HUES6 (cell line): ENCODE measurements around the gene RCAN1.

ENCODE experiments used
- H3K27ac ChIP-seq: 2 replicates; pipeline ENCODE4 v1.7.0; 2013; ENCODE audit warnings: low read depth, mild to moderate bottlenecking, low read length, inconsistent platforms
- H3K27me3 ChIP-seq: 2 replicates; pipeline ENCODE4 v1.6.1; 2013; ENCODE audit warnings: low read length; ENCODE audit not compliant: control insufficient read depth, insufficient read depth
- H3K36me3 ChIP-seq: 2 replicates; pipeline ENCODE4 v1.6.1; 2013; ENCODE audit warnings: low read length; ENCODE audit not compliant: control insufficient read depth, insufficient read depth
- H3K4me1 ChIP-seq: 2 replicates; pipeline ENCODE4 v1.6.1; 2013; ENCODE audit warnings: low read length; ENCODE audit not compliant: control insufficient read depth, insufficient read depth
- H3K4me3 ChIP-seq: 2 replicates; pipeline ENCODE4 v1.5.1; 2013; ENCODE audit warnings: low read depth, low read length
- H3K9ac ChIP-seq: one replicate; pipeline ENCODE4 v1.6.1; 2013; ENCODE audit warnings: mild to moderate bottlenecking, low read length
- H3K9me3 ChIP-seq: 2 replicates; pipeline ENCODE4 v1.6.1; 2013; ENCODE audit warnings: low read depth, low read length; ENCODE audit not compliant: control insufficient read depth, insufficient read depth

RCAN1 gene

GRCh38 chr21:34552360-34553098 lies 62.4 kb downstream of the RCAN1 start:
- Histone ChIP-seq H3K9me3 (peaks cover 12% of the 10 kb centered on the region), H3K9ac (no peak overlapping the region), H3K4me1 (no peaks in the 10 kb centered on the region), H3K27me3 (no peaks in the 10 kb centered on the region), H3K27ac (no peak overlapping the region), H3K4me3 (no peak overlapping the region), H3K36me3 (no peaks in the 10 kb centered on the region)

- peaks cover 6% of the 10 kb centered on the region for H3K4me1 ChIP-seq
- peaks cover 12% of the 10 kb centered on the region for H3K9me3 ChIP-seq
- no peak overlapping the region for H3K9ac ChIP-seq
- H3K27ac ChIP-seq, result no peak overlapping the region
- no peaks in the 10 kb centered on the region for H3K27me3 ChIP-seq
- H3K36me3 ChIP-seq, result no peaks in the 10 kb centered on the region
- no peak overlapping the region for H3K4me3 ChIP-seq
Measured at GRCh38 chr21:34550182-34550799, 64.6 kb downstream of the RCAN1 start.

- Histone ChIP-seq H3K9me3 (peaks cover 8% of the 10 kb centered on the region), H3K4me3 (no peak overlapping the region), H3K4me1 (peaks cover 9% of the 10 kb centered on the region), H3K36me3 (no peaks in the 10 kb centered on the region), H3K27ac (no peak overlapping the region), H3K27me3 (no peaks in the 10 kb centered on the region), H3K9ac (no peak overlapping the region)
Measured at GRCh38 chr21:34548781-34549376, 66.0 kb downstream of the RCAN1 start.

- H3K4me3 ChIP-seq, result no peak overlapping the region
- H3K36me3 ChIP-seq, result no peaks in the 10 kb centered on the region
- peaks cover 9% of the 10 kb centered on the region for H3K4me1 ChIP-seq
- no peak overlapping the region for H3K27ac ChIP-seq
- H3K9ac ChIP-seq, result no peak overlapping the region
- H3K9me3 ChIP-seq, result peaks cover 10% of the 10 kb centered on the region
- no peaks in the 10 kb centered on the region for H3K27me3 ChIP-seq
Measured at GRCh38 chr21:34546542-34546941, 68.4 kb downstream of the RCAN1 start.

GRCh38 chr21:34545079-34545884 lies 69.6 kb downstream of the RCAN1 start:
- Histone ChIP-seq H3K27me3 (no peaks in the 10 kb centered on the region), H3K4me1 (peaks cover 9% of the 10 kb centered on the region), H3K4me3 (no peak overlapping the region), H3K9ac (no peak overlapping the region), H3K9me3 (peaks cover 10% of the 10 kb centered on the region), H3K36me3 (no peaks in the 10 kb centered on the region), H3K27ac (no peak overlapping the region)

- H3K27ac ChIP-seq, result no peak overlapping the region
- H3K4me1 ChIP-seq, result peaks cover 9% of the 10 kb centered on the region
- peaks cover 10% of the 10 kb centered on the region for H3K9me3 ChIP-seq
- H3K9ac ChIP-seq, result no peak overlapping the region
- no peak overlapping the region for H3K4me3 ChIP-seq
- no peaks in the 10 kb centered on the region for H3K36me3 ChIP-seq
- no peaks in the 10 kb centered on the region for H3K27me3 ChIP-seq
Measured at GRCh38 chr21:34544032-34544496, 70.8 kb downstream of the RCAN1 start.

- Histone ChIP-seq H3K36me3 (no peaks in the 10 kb centered on the region), H3K9ac (no peak overlapping the region), H3K4me3 (no peak overlapping the region), H3K9me3 (peaks cover 10% of the 10 kb centered on the region), H3K4me1 (peaks cover 9% of the 10 kb centered on the region), H3K27me3 (no peaks in the 10 kb centered on the region), H3K27ac (no peak overlapping the region)
Measured at GRCh38 chr21:34543017-34543416, 71.9 kb downstream of the RCAN1 start.

- Histone ChIP-seq H3K36me3 (no peaks in the 10 kb centered on the region), H3K9me3 (peaks cover 10% of the 10 kb centered on the region), H3K4me3 (no peak overlapping the region), H3K4me1 (peaks cover 10% of the 10 kb centered on the region), H3K9ac (no peak overlapping the region), H3K27ac (no peak overlapping the region), H3K27me3 (no peaks in the 10 kb centered on the region)
Measured at GRCh38 chr21:34540206-34540605, 74.7 kb downstream of the RCAN1 start.

GRCh38 chr21:34537838-34538237 lies 77.1 kb downstream of the RCAN1 start:
- Histone ChIP-seq H3K4me1 (peaks cover 7% of the 10 kb centered on the region), H3K27ac (no peak overlapping the region), H3K4me3 (no peak overlapping the region), H3K9me3 (no peaks in the 10 kb centered on the region), H3K9ac (no peak overlapping the region), H3K27me3 (no peaks in the 10 kb centered on the region), H3K36me3 (no peaks in the 10 kb centered on the region)

- no peak overlapping the region for H3K9ac ChIP-seq
- peaks cover 7% of the 10 kb centered on the region for H3K4me1 ChIP-seq
- no peak overlapping the region for H3K4me3 ChIP-seq
- no peaks in the 10 kb centered on the region for H3K36me3 ChIP-seq
- H3K27me3 ChIP-seq, result no peaks in the 10 kb centered on the region
- H3K27ac ChIP-seq, result no peak overlapping the region
- H3K9me3 ChIP-seq, result no peaks in the 10 kb centered on the region
Measured at GRCh38 chr21:34536820-34537219, 78.1 kb downstream of the RCAN1 start.
